Ishikawa (cell line): ENCODE results near the gene ACAA1.

Experiments
- CEBPB ChIP-seq: IDR thresholded peaks from 2 replicates; pipeline ENCODE4 v1.6.1; 2012
- CREB1 ChIP-seq: IDR thresholded peaks from 2 replicates; pipeline ENCODE4 v1.6.1; 2012; ENCODE audit warnings: low read depth
- EGR1 ChIP-seq: IDR thresholded peaks from 2 replicates; pipeline ENCODE4 v1.6.1; 2012
- EP300 ChIP-seq: IDR thresholded peaks from 2 replicates; pipeline ENCODE4 v1.6.1; 2012; ENCODE audit warnings: borderline replicate concordance
- FOXM1 ChIP-seq: IDR thresholded peaks from 2 replicates; pipeline ENCODE4 v1.6.1; 2012; ENCODE audit warnings: low read depth, borderline replicate concordance
- MAX ChIP-seq: IDR thresholded peaks from 2 replicates; pipeline ENCODE4 v1.6.1; 2012
- NFIC ChIP-seq: IDR thresholded peaks from 2 replicates; pipeline ENCODE4 v1.6.1; 2012
- RAD21 ChIP-seq: IDR thresholded peaks from 2 replicates; pipeline ENCODE4 v1.6.1; 2012; ENCODE audit warnings: low read depth
- REST ChIP-seq: IDR thresholded peaks from 2 replicates; pipeline ENCODE4 v1.6.1; 2012; ENCODE audit warnings: low read depth, mild to moderate bottlenecking
- TAF1 ChIP-seq: IDR thresholded peaks from 2 replicates; pipeline ENCODE4 v1.6.1; 2012; ENCODE audit warnings: low read depth, mild to moderate bottlenecking
- TCF12 ChIP-seq: IDR thresholded peaks from 2 replicates; pipeline ENCODE4 v1.6.1; 2012; ENCODE audit warnings: low read depth
- TEAD4 ChIP-seq: IDR thresholded peaks from 2 replicates; pipeline ENCODE4 v1.6.1; 2012
- YY1 ChIP-seq: IDR thresholded peaks from 2 replicates; pipeline ENCODE4 v1.6.1; 2012; ENCODE audit warnings: low read depth
- ZBTB7A ChIP-seq: IDR thresholded peaks from 2 replicates; pipeline ENCODE4 v1.6.1; 2012; ENCODE audit warnings: low read depth
- TF ChIP-seq, protein P1 (sequence below): IDR thresholded peaks from 2 replicates; pipeline ENCODE4 v1.6.1; 2012

The ACAA1 gene

GRCh38 chr3:38120693-38121450, 16.1 kb downstream of the ACAA1 start:
- TF ChIP-seq, protein P1, sequence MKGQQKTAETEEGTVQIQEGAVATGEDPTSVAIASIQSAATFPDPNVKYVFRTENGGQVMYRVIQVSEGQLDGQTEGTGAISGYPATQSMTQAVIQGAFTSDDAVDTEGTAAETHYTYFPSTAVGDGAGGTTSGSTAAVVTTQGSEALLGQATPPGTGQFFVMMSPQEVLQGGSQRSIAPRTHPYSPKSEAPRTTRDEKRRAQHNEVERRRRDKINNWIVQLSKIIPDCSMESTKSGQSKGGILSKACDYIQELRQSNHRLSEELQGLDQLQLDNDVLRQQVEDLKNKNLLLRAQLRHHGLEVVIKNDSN: no peak
- no peak for TF ChIP-seq CEBPB
- TF ChIP-seq CREB1: no peak
- TF ChIP-seq REST: no peak
- no peak for TF ChIP-seq EP300
- TF ChIP-seq TEAD4: no peak
- no peak for TF ChIP-seq RAD21
- no peak for TF ChIP-seq TAF1
- TF ChIP-seq ZBTB7A: no peak
- TF ChIP-seq NFIC: no peak
- TF ChIP-seq EGR1: no peak
- TF ChIP-seq MAX: no peak
- TF ChIP-seq TCF12: no peak

GRCh38 chr3:38119821-38120692, 16.9 kb downstream of the ACAA1 start:
- TF ChIP-seq REST (no peak), YY1 (no peak), CREB1 (no peak), MAX (no peak), TCF12 (no peak), FOXM1 (no peak), EGR1 (no peak), EP300 (no peak), NFIC (no peak), CEBPB (no peak), ZBTB7A (no peak), TAF1 (no peak)

GRCh38 chr3:38119248-38119544, 17.7 kb downstream of the ACAA1 start:
- no peak for TF ChIP-seq EP300
- no peak for TF ChIP-seq TCF12
- TF ChIP-seq REST: no peak
- TF ChIP-seq YY1: no peak
- no peak for TF ChIP-seq TEAD4
- TF ChIP-seq ZBTB7A: no peak

DNA sequence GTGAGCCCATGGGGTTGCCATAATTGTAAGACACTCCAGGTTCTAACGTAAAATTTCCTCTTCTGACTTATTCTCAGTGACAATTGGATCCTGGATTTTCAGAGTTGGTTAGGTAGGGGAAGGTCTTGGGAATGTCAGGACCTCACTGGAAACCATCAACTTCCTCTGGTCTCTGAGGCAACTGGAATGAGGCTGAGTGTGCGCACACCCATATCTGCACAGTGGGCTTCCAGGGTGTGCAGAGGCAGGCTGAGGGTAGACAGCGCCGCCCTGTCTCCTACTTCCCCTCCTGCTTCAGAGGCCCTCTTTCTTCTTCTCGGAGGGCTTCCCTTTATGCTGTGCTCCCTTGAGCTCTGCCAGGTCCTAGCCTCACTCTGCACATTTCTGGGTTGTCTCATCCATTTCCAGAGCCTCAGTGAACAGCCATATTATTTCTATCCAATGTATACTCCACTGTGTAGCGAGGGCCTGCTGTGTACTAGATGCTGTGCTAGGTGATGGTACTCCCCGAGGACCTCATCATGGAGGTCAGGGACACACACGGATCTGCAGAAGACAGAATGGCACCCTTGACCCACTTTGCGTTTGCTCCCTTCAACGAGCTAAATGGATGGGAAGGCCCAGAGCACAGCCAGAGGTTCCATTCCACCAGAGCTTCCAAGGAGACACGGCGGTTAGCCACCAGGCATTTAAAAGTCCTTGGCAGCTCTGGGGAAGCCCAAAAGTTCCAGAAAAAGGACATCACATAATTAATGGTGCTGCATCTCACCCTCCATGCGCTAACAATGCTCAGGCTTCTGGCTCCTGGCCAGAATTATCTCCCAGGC, 18.3 kb downstream of the ACAA1 start:
- TF ChIP-seq CEBPB (no peak), TCF12 (no peak)
